KOPT-K1 (cell line): ENCODE measurements around the gene LTBP1.
"Not testable (repeated sequence)": the region's sequence is repeated elsewhere in the genome, so short reads cannot be mapped to it uniquely, and the experiment has no call there.

Source experiments
- H3K27ac ChIP-seq: fragments of 200-600 bp; sonication (generic); 2 replicates; pipeline ENCODE4 v1.5.1; 2016; ENCODE audit warnings: antibody characterized with exemption, mild to moderate bottlenecking, low read depth, low read length; ENCODE audit not compliant: poor library complexity, severe bottlenecking
- H3K36me3 ChIP-seq: fragments of 200-600 bp; sonication (generic); 2 replicates; pipeline ENCODE4 v1.5.1; 2017; ENCODE audit warnings: antibody characterized with exemption, mild to moderate bottlenecking, low read length, moderate library complexity; ENCODE audit not compliant: insufficient read depth
- H3K9me3 ChIP-seq: fragments of 200-600 bp; sonication (generic); 2 replicates; pipeline ENCODE4 v1.5.1; 2017; ENCODE audit warnings: antibody characterized with exemption, low read length, mild to moderate bottlenecking; ENCODE audit not compliant: insufficient read depth, poor library complexity, severe bottlenecking

LTBP1 gene

DNA sequence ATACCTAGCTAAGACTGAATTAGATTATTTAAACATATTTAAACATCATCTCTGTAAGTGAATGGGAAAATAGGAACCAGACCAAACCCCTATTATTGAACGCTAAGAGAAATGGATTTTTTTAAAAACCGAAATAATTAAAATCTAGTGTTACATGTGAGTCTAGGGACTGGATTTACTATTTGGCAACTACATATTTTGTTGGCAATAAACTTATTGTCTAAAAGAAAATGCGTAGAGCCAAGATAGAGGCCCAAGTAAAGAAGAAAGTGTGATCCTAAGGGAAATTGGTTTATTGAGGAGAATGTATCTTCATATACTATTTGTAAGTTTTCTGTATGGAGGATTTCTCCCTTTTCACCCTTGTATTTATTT is 105.6 kb downstream of the LTBP1 start:
- no peak overlapping the region for H3K27ac ChIP-seq
- no peaks in the 10 kb centered on the region for H3K36me3 ChIP-seq
- H3K9me3 ChIP-seq: no peaks in the 10 kb centered on the region

- not testable (repeated sequence) for H3K9me3 ChIP-seq, H3K27ac ChIP-seq, H3K36me3 ChIP-seq
Observed at GRCh38 chr2:33052795-33053194, 106.0 kb downstream of the LTBP1 start.

GRCh38 chr2:33056170-33056569 is 109.4 kb downstream of the LTBP1 start:
- no peaks in the 10 kb centered on the region for H3K36me3 ChIP-seq
- H3K9me3 ChIP-seq: no peaks in the 10 kb centered on the region
- H3K27ac ChIP-seq: no peak overlapping the region

DNA sequence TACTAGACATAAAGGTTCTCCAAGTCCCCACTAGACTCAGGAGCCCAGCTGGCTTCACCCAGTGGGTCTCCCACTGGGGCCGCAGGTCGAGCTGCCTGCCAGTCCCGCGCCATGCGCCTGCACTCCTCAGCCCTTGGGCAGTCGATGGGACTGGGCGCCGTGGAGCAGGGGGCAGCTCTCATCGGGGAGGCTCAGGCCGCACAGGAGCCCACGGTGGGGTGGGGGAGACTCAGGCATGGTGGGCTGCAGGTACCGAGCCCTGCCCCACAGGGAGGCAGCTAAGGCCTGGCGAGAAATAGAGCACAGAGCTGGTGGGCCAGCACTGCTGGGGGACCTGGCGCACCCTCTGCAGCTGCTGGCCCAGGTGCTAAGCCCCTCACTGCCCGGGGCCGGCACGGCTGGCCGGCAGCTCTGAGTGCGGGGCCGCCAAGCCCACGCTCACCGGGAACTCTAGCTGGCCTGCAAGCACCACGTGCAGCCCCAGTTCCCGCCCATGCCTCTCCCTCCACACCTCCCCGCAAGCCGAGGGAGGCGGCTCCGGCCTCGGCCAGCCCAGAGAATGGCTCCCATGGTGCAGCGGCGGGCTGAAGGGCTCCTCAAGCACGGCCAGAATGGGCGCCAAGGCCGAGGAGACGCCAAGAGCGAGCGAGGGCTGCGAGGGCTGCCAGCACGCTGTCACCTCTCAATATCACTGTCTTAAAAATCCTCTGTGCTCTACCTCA is 110.7 kb downstream of the LTBP1 start:
- not testable (repeated sequence) for H3K36me3 ChIP-seq, H3K27ac ChIP-seq, H3K9me3 ChIP-seq

GRCh38 chr2:33058716-33059470 is 112.1 kb downstream of the LTBP1 start:
- H3K27ac ChIP-seq: no peak overlapping the region
- no peaks in the 10 kb centered on the region for H3K9me3 ChIP-seq
- no peaks in the 10 kb centered on the region for H3K36me3 ChIP-seq

- no peak overlapping the region for H3K27ac ChIP-seq
- H3K9me3 ChIP-seq: no peaks in the 10 kb centered on the region
- H3K36me3 ChIP-seq: no peaks in the 10 kb centered on the region
Observed at GRCh38 chr2:33059471-33060156, 112.9 kb downstream of the LTBP1 start.

- H3K36me3 ChIP-seq: no peaks in the 10 kb centered on the region
Observed at GRCh38 chr2:33060405-33060804, 113.7 kb downstream of the LTBP1 start.

GRCh38 chr2:33062665-33063250 is 116.0 kb downstream of the LTBP1 start:
- Histone ChIP-seq H3K9me3 (no peaks in the 10 kb centered on the region), H3K36me3 (no peaks in the 10 kb centered on the region), H3K27ac (no peak overlapping the region)

More at GRCh38 chr2:33060405-33060804, 113.7 kb downstream of the LTBP1 start:
- Histone ChIP-seq H3K9me3 (no peaks in the 10 kb centered on the region), H3K27ac (no peak overlapping the region)

DNA sequence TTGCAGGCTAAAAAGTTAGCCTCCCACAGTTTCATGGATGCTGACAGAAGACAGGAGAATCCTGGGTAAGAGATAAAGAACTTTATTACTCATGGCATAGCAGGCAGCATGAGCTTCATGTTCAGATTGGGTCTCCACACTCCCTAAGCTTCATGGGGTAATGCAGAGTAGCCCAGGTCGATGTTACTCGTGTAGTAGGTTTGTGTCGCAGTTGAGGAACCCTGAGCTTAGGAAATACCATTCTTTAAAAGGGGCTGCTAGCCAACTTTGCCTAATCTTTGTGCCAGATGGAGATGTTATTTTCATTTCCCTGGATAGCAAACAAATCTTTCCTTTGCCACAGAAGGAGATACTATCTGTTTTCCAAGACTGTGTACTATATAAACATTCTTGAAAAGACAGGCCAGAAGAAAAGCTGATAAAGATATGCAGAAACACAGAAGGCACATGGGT is 117.6 kb downstream of the LTBP1 start:
- Histone ChIP-seq H3K36me3 (no peaks in the 10 kb centered on the region), H3K27ac (no peak overlapping the region), H3K9me3 (no peaks in the 10 kb centered on the region)

GRCh38 chr2:33067598-33067997 is 120.8 kb downstream of the LTBP1 start:
- Histone ChIP-seq H3K9me3 (no peaks in the 10 kb centered on the region), H3K36me3 (no peaks in the 10 kb centered on the region), H3K27ac (no peak overlapping the region)

GRCh38 chr2:33068261-33068660 is 121.5 kb downstream of the LTBP1 start:
- Histone ChIP-seq H3K36me3 (no peaks in the 10 kb centered on the region), H3K27ac (no peak overlapping the region), H3K9me3 (no peaks in the 10 kb centered on the region)

DNA sequence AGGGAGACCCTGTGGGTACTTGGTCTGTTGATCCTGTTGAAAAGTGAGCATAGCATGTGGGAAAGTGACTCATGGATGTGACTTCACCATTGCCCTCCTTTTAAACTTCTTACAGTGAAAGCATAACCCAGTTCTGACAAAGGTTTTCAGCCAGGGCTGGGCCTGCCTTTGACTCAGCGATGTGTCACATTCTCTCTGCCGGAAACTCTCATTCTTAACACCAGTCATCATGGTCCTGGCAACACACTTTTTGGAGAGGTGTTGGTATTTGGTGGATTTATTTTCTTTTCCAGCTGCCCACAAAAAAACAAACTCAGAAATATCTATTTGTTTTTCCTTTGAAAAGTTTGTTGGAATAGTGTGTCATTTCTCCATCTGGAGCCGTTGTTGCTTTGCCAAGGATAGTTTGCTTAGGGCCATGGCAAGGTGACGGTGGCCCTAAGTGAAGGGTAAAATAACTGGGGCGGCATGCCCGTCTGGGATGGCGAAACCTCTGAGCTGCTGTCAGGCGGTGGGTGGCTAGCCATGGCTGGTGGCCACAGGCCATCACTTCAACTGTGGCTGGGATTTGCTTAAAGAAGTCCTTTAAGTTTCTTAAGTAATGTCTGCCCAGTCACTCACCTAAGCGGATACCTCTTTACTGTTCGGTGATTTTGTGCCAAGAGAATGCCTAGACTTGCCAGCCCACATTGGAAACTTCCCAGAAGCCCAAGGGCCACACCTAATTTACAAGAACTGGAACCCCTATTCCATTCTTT is 123.3 kb downstream of the LTBP1 start:
- Histone ChIP-seq H3K36me3 (no peaks in the 10 kb centered on the region), H3K27ac (no peak overlapping the region), H3K9me3 (no peaks in the 10 kb centered on the region)

- no peaks in the 10 kb centered on the region for H3K36me3 ChIP-seq
- H3K27ac ChIP-seq: no peak overlapping the region
- no peaks in the 10 kb centered on the region for H3K9me3 ChIP-seq
Observed at GRCh38 chr2:33071591-33071990, 124.8 kb downstream of the LTBP1 start.

DNA sequence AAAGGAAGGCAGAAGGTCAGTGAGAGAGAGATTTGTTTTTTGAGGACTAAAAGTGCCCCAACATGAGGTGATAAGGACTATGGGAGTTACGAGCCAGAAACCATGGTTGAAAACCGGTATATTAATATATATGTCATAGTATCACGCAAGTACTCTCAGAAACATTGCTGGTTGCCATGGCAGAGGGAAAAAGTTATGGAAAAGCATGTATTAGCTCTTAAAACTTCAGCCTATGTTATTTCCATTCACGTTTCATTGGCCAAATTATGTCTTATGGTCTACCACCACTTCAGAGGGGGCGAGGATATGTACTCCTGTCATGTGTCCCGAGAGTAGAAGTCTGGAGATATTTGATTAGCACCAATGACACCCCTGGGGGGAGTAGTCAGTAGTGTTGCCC is 125.9 kb downstream of the LTBP1 start:
- Histone ChIP-seq H3K9me3 (no peaks in the 10 kb centered on the region), H3K36me3 (no peaks in the 10 kb centered on the region), H3K27ac (no peak overlapping the region)
